Measurements from ENCODE around the gene RAI14.

GRCh38 chr5:34827588-34828506 is 171.7 kb downstream of the RAI14 start:
- TF ChIP-seq EP300 (IDR thresholded peaks at IDR 0.05), result no peak
- no peak for TF ChIP-seq CTCF (IDR thresholded peaks at IDR 0.05)
